ENCODE measurements around the gene SEMA3F. TPM values are rescaled to one million over a fixed set of nuclear protein-coding genes. Genes with fewer than 3 reads are reported as not detected.
A peak's percentile ranks its signal among the peaks of the same experiment; 100 is the strongest.

SEMA3F gene
- total and polyA plus RNA-seq, 2 experiments from 2014 or later, result 2.3 to 67.6 TPM

DNA sequence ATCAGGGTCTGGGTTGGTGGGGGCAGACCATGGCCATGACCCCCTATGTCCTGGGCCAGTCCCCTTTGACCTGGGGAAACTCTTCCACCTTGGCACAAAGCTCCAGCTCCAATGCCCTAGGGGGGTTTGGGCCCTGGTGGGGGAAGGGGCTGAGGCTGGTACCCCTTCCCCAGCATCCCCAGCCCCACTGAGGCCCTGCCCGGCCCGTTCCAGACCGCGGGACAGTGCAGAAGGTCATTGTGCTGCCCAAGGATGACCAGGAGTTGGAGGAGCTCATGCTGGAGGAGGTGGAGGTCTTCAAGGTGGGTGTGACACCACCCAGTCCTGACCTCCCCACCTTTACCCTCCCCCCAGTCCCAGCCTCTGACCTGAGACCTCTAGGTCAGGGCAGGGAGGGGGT, 30.1 kb downstream of the SEMA3F start:
- no peaks in the 10 kb centered on the region for H3K79me2 ChIP-seq (replicated peaks; ENCODE audit: insufficient read depth)
- H2AFZ ChIP-seq, result no peak overlapping the region
- H3K36me3 ChIP-seq (ENCODE audit: insufficient read depth), result no peaks in the 10 kb centered on the region; the same call in 1 of the 2 replicates
- H3K36me3 Mint-ChIP-seq (ENCODE audit: low read depth), result peaks cover 34% of the 10 kb centered on the region
- no peaks in the 10 kb centered on the region; the same call in 1 of the 2 replicates for H4K20me1 ChIP-seq (replicated peaks; ENCODE audit: insufficient read depth)
- no peak overlapping the region for H3K27ac Mint-ChIP-seq
- H3K4me2 ChIP-seq, result no peak overlapping the region
- H3K4me3 ChIP-seq, result no peak overlapping the region
- no peak overlapping the region for H3K4me3 Mint-ChIP-seq
- ATAC-seq (no peak), DNase-seq (ENCODE audit: low spot score) (no peak)
- H3K4me1 ChIP-seq (ENCODE audit: insufficient read depth), result no peaks in the 10 kb centered on the region
- H3K9me3 Mint-ChIP-seq, result no peaks in the 10 kb centered on the region
- H3K9me2 ChIP-seq (ENCODE audit: insufficient read depth), result no peaks in the 10 kb centered on the region
- H3F3A ChIP-seq (replicated peaks; ENCODE audit: low read depth), result peaks cover 6% of the 10 kb centered on the region
- H3K4me1 Mint-ChIP-seq, result peaks cover 9% of the 10 kb centered on the region; the same call in 2 of the 3 replicates
- H3K27me3 ChIP-seq (ENCODE audit: insufficient read depth), result no peaks in the 10 kb centered on the region
- H3K27me3 Mint-ChIP-seq (ENCODE audit: insufficient read depth, low read depth, poor library complexity), result peaks cover 10% of the 10 kb centered on the region
- no peak for TF ChIP-seq ZNF331 (CRISPR knock-in tag; IDR thresholded peaks at IDR 0.05; ENCODE audit: low read depth)
- TF ChIP-seq EZH2 (IDR thresholded peaks at IDR 0.05; ENCODE audit: low read depth, unreplicated experiment), result no peak
- no peak for TF ChIP-seq CREB1 (CRISPR knock-in tag; IDR thresholded peaks at IDR 0.05; ENCODE audit: low read depth)
- no peak for TF ChIP-seq NANOG (IDR thresholded peaks at IDR 0.05; ENCODE audit: borderline replicate concordance)
- no peak for TF ChIP-seq EZH2phosphoT487 (IDR thresholded peaks at IDR 0.05; ENCODE audit: unreplicated experiment)
- TF ChIP-seq, protein P1, sequence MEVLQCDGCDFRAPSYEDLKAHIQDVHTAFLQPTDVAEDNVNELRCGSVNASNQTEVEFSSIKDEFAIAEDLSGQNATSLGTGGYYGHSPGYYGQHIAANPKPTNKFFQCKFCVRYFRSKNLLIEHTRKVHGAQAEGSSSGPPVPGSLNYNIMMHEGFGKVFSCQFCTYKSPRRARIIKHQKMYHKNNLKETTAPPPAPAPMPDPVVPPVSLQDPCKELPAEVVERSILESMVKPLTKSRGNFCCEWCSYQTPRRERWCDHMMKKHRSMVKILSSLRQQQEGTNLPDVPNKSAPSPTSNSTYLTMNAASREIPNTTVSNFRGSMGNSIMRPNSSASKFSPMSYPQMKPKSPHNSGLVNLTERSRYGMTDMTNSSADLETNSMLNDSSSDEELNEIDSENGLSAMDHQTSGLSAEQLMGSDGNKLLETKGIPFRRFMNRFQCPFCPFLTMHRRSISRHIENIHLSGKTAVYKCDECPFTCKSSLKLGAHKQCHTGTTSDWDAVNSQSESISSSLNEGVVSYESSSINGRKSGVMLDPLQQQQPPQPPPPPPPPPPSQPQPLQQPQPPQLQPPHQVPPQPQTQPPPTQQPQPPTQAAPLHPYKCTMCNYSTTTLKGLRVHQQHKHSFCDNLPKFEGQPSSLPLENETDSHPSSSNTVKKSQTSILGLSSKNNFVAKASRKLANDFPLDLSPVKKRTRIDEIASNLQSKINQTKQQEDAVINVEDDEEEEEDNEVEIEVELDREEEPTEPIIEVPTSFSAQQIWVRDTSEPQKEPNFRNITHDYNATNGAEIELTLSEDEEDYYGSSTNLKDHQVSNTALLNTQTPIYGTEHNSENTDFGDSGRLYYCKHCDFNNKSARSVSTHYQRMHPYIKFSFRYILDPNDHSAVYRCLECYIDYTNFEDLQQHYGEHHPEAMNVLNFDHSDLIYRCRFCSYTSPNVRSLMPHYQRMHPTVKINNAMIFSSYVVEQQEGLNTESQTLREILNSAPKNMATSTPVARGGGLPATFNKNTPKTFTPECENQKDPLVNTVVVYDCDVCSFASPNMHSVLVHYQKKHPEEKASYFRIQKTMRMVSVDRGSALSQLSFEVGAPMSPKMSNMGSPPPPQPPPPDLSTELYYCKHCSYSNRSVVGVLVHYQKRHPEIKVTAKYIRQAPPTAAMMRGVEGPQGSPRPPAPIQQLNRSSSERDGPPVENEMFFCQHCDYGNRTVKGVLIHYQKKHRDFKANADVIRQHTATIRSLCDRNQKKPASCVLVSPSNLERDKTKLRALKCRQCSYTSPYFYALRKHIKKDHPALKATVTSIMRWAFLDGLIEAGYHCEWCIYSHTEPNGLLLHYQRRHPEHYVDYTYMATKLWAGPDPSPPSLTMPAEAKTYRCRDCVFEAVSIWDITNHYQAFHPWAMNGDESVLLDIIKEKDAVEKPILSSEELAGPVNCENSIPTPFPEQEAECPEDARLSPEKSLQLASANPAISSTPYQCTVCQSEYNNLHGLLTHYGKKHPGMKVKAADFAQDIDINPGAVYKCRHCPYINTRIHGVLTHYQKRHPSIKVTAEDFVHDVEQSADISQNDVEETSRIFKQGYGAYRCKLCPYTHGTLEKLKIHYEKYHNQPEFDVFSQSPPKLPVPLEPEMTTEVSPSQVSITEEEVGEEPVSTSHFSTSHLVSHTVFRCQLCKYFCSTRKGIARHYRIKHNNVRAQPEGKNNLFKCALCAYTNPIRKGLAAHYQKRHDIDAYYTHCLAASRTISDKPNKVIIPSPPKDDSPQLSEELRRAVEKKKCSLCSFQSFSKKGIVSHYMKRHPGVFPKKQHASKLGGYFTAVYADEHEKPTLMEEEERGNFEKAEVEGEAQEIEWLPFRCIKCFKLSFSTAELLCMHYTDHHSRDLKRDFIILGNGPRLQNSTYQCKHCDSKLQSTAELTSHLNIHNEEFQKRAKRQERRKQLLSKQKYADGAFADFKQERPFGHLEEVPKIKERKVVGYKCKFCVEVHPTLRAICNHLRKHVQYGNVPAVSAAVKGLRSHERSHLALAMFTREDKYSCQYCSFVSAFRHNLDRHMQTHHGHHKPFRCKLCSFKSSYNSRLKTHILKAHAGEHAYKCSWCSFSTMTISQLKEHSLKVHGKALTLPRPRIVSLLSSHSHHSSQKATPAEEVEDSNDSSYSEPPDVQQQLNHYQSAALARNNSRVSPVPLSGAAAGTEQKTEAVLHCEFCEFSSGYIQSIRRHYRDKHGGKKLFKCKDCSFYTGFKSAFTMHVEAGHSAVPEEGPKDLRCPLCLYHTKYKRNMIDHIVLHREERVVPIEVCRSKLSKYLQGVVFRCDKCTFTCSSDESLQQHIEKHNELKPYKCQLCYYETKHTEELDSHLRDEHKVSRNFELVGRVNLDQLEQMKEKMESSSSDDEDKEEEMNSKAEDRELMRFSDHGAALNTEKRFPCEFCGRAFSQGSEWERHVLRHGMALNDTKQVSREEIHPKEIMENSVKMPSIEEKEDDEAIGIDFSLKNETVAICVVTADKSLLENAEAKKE (CRISPR knock-in tag; IDR thresholded peaks at IDR 0.05), result no peak
- 0 out of 2 replicates have a peak, but pooled peaks have one; percentile 1 for TF ChIP-seq POLR2AphosphoS5 (IDR thresholded peaks at IDR 0.05; ENCODE audit: low read depth)
- H3K27ac ChIP-seq (ENCODE audit: low read depth), result no peak overlapping the region

Data from GM23338 (cell line).